ENCODE results near the gene TMEM222.

TMEM222 gene

DNA sequence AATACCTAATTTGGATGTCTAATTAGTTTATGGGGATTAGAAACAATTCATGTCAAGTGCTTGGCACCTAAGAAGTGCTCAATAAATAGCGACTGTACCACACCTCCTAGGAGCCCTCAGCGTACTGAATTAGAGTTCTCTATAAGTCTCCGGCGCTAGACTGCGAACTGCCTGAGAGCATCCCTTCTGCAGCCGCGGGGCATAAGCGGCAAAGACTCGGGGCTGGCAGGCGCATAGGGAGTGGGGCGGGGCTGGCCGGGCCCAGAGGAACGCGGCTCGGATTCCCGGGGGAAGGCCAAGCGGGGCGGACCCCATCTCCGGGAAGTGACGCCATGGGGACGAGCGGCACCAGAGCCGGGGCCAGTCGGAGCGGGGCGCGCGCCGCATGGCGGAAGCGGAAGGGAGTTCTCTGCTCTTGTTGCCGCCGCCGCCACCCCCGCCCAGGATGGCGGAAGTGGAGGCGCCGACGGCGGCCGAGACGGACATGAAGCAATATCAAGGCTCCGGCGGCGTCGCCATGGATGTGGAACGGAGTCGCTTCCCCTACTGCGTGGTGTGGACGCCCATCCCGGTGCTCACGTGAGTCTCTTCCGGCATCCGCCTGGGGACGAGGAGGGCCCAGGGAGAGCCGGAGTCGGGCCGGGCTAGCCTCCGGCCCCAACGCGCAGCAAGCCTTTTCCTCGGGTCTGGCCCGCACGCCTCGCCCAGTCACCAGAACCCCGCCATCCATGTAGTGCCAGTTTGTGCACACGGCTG, at the start of gene TMEM222:
Gene TMEM222 (plus strand): TSS at position 351 of the 756 bp plus-strand sequence. CDS start 35 bp downstream, at position 386.
- TF ChIP-seq EZH2phosphoT487 (IDR thresholded peaks at IDR 0.05; ENCODE audit: borderline replicate concordance) = no peak
- TF ChIP-seq CTCF (conservative IDR thresholded peaks at IDR 0.05; ENCODE audit: low read length) = no peak
- Histone ChIP-seq H3K9me3 (ENCODE audit: insufficient read depth, low read depth, low read length) (no peaks in the 10 kb centered on the region), H3K9me2 (replicated peaks; ENCODE audit: low read depth, low read length) (no peaks in the 10 kb centered on the region), H3K4me3 (ENCODE audit: low read length, poor library complexity, severe bottlenecking) (peak within 1 kb of the TSS; percentile 97), H3K4me1 (ENCODE audit: insufficient read depth, low read length, poor library complexity, severe bottlenecking) (peaks cover 30% of the 10 kb centered on the region), H4K20me1 (ENCODE audit: insufficient read depth, low read length, poor library complexity, severe bottlenecking) (peaks cover 13% of the 10 kb centered on the region), H3K79me2 (ENCODE audit: insufficient read depth, low read length) (peaks cover 49% of the 10 kb centered on the region), H2AFZ (ENCODE audit: low read length) (peak within 1 kb of the TSS; percentile 93), H3K4me2 (ENCODE audit: low read depth, low read length, poor library complexity, severe bottlenecking) (peak within 1 kb of the TSS; percentile 98), H3K36me3 (ENCODE audit: insufficient read depth, low read length) (peaks cover 7% of the 10 kb centered on the region; the same call in 1 of the 2 replicates), H3F3A (ENCODE audit: low read depth) (no peaks in the 10 kb centered on the region), H3K9ac (ENCODE audit: low read depth, low read length, poor library complexity, severe bottlenecking) (peak within 1 kb of the TSS; percentile 96), H3K27me3 (ENCODE audit: insufficient read depth, low read length, poor library complexity, severe bottlenecking) (no peaks in the 10 kb centered on the region)

DNA sequence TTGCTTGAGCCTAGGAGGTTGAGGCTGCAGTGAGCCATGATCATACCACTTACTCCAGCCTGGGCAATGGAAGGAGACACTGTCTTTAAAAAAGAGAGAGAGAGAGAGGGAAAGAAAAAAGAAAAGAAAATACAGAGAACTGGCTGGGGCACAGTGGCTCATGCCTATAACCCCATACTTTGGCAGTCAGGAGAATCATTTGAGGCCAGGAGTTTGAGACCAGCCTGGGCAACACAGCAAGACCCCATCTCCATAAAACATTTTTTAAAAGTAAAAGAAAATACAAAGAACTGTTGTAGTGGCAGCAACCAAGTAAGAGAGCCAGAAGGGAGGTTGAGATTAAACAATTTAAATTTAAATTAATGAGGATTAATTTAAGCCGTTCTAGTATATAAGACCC, 47.8 kb upstream of the TMEM222 start:
- no peaks in the 10 kb centered on the region for H3K27me3 ChIP-seq (ENCODE audit: insufficient read depth, low read length, poor library complexity, severe bottlenecking)
- no peak overlapping the region for H3K9ac ChIP-seq (ENCODE audit: low read depth, low read length, poor library complexity, severe bottlenecking)
- H2AFZ ChIP-seq (ENCODE audit: low read length) = no peak overlapping the region
- peaks cover 4% of the 10 kb centered on the region; the same call in 1 of the 2 replicates for H3K36me3 ChIP-seq (ENCODE audit: insufficient read depth, low read length)
- no peaks in the 10 kb centered on the region for H3K9me3 ChIP-seq (ENCODE audit: insufficient read depth, low read depth, low read length)
- no peaks in the 10 kb centered on the region for H3F3A ChIP-seq (ENCODE audit: low read depth)
- H3K4me1 ChIP-seq (ENCODE audit: insufficient read depth, low read length, poor library complexity, severe bottlenecking) = no peaks in the 10 kb centered on the region
- no peaks in the 10 kb centered on the region for H3K9me2 ChIP-seq (replicated peaks; ENCODE audit: low read depth, low read length)
- no peaks in the 10 kb centered on the region for H4K20me1 ChIP-seq (ENCODE audit: insufficient read depth, low read length, poor library complexity, severe bottlenecking)
- no peak overlapping the region for H3K4me2 ChIP-seq (ENCODE audit: low read depth, low read length, poor library complexity, severe bottlenecking)
- H3K79me2 ChIP-seq (ENCODE audit: insufficient read depth, low read length) = no peaks in the 10 kb centered on the region
- TF ChIP-seq CTCF (conservative IDR thresholded peaks at IDR 0.05; ENCODE audit: low read length) (no peak), EZH2phosphoT487 (IDR thresholded peaks at IDR 0.05; ENCODE audit: borderline replicate concordance) (no peak)
- H3K4me3 ChIP-seq (ENCODE audit: low read length, poor library complexity, severe bottlenecking) = no peak overlapping the region

DNA sequence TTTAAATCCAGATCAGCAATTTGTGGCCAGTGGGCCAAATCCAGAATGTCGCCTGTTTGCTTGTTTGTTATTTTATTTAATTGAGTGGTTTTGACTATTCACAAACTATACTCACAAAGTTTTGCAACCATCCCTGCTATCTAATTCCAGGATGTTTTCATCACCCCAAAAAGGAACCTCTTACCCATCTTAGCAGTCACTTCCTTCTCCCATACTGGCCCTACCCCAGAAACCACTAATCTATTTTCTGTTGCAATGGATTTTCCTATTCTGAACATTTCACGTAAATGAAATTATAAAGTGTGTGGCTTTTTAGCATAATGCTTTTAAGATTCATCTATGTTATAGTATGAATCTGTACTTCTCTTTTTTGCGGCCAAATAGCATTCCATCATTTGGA, 46.3 kb upstream of the TMEM222 start:
- H2AFZ ChIP-seq (ENCODE audit: low read length) = no peak overlapping the region
- H3K79me2 ChIP-seq (ENCODE audit: insufficient read depth, low read length) = no peaks in the 10 kb centered on the region
- no peaks in the 10 kb centered on the region for H3K4me1 ChIP-seq (ENCODE audit: insufficient read depth, low read length, poor library complexity, severe bottlenecking)
- no peak for TF ChIP-seq EZH2phosphoT487 (IDR thresholded peaks at IDR 0.05; ENCODE audit: borderline replicate concordance)
- TF ChIP-seq CTCF (conservative IDR thresholded peaks at IDR 0.05; ENCODE audit: low read length) = no peak
- no peaks in the 10 kb centered on the region for H3K9me3 ChIP-seq (ENCODE audit: insufficient read depth, low read depth, low read length)
- H3K9me2 ChIP-seq (replicated peaks; ENCODE audit: low read depth, low read length) = no peaks in the 10 kb centered on the region
- no peak overlapping the region for H3K4me3 ChIP-seq (ENCODE audit: low read length, poor library complexity, severe bottlenecking)
- no peaks in the 10 kb centered on the region for H3K27me3 ChIP-seq (ENCODE audit: insufficient read depth, low read length, poor library complexity, severe bottlenecking)
- no peaks in the 10 kb centered on the region for H3F3A ChIP-seq (ENCODE audit: low read depth)
- no peak overlapping the region for H3K4me2 ChIP-seq (ENCODE audit: low read depth, low read length, poor library complexity, severe bottlenecking)
- H3K36me3 ChIP-seq (ENCODE audit: insufficient read depth, low read length) = peaks cover 4% of the 10 kb centered on the region; the same call in 1 of the 2 replicates
- no peaks in the 10 kb centered on the region for H4K20me1 ChIP-seq (ENCODE audit: insufficient read depth, low read length, poor library complexity, severe bottlenecking)
- H3K9ac ChIP-seq (ENCODE audit: low read depth, low read length, poor library complexity, severe bottlenecking) = no peak overlapping the region

Data from Loucy (cell line).